HepG2 (cell line): ENCODE data around the gene VPREB3. TPM values are rescaled to one million over a fixed set of nuclear protein-coding genes. Genes with fewer than 3 reads are reported as not detected.
A peak's percentile ranks its signal among the peaks of the same experiment; 100 is the strongest.

Experiments
- ATF3 ChIP-seq: sonication (generic); formaldehyde crosslinking; IDR thresholded peaks from 2 replicates; pipeline ENCODE4 v1.4.0; 2020; ENCODE audit warnings: missing genetic modification reagents
- CBX5 ChIP-seq: sonication (generic); formaldehyde crosslinking; IDR thresholded peaks from 2 replicates; pipeline ENCODE4 v1.4.0; 2020; ENCODE audit warnings: missing genetic modification reagents, borderline replicate concordance
- GLMP ChIP-seq: sonication (generic); formaldehyde crosslinking; IDR thresholded peaks from 2 replicates; pipeline ENCODE4 v1.9.0; 2021; ENCODE audit warnings: missing genetic modification reagents, mild to moderate bottlenecking, borderline replicate concordance
- HOXA3 ChIP-seq: sonication (generic); formaldehyde crosslinking; IDR thresholded peaks from 2 replicates; pipeline ENCODE4 v1.5.0; 2020; ENCODE audit warnings: missing genetic modification reagents
- KLF6 ChIP-seq: IDR thresholded peaks from 2 replicates; pipeline ENCODE4 v1.8.0; 2016; ENCODE audit warnings: missing biosample characterization, missing genetic modification reagents
- NR1H2 ChIP-seq: sonication (generic); formaldehyde crosslinking; IDR thresholded peaks from 2 replicates; pipeline ENCODE4 v1.8.1; 2022; ENCODE audit warnings: low read depth, missing genetic modification reagents, borderline replicate concordance
- PRDM10 ChIP-seq: sonication (generic); formaldehyde crosslinking; IDR thresholded peaks from 2 replicates; pipeline ENCODE4 v1.4.0; 2020; ENCODE audit warnings: low read depth, missing genetic modification reagents
- RCOR2 ChIP-seq: IDR thresholded peaks from 2 replicates; pipeline ENCODE4 v1.6.1; 2016; ENCODE audit warnings: missing biosample characterization, missing genetic modification reagents
- SIX4 ChIP-seq: sonication (generic); formaldehyde crosslinking; IDR thresholded peaks from 2 replicates; pipeline ENCODE4 v1.4.0; 2020; ENCODE audit warnings: missing genetic modification reagents
- TBP ChIP-seq: sonication (generic); formaldehyde crosslinking; IDR thresholded peaks from 2 replicates; pipeline ENCODE4 v1.5.0; 2020; ENCODE audit warnings: missing genetic modification reagents
- TEAD3 ChIP-seq: optimal IDR thresholded peaks from 2 replicates; pipeline ENCODE3; 2016; ENCODE audit warnings: borderline replicate concordance
- THAP9 ChIP-seq: sonication (generic); formaldehyde crosslinking; IDR thresholded peaks from 2 replicates; pipeline ENCODE4; 2020; ENCODE audit warnings: missing genetic modification reagents, mild to moderate bottlenecking, borderline replicate concordance
- ZNF383 ChIP-seq: sonication (generic); formaldehyde crosslinking; IDR thresholded peaks from 2 replicates; pipeline ENCODE4 v1.4.0; 2020; ENCODE audit warnings: missing genetic modification reagents, mild to moderate bottlenecking, borderline replicate concordance
- ZNF674 ChIP-seq: sonication (generic); formaldehyde crosslinking; IDR thresholded peaks from 2 replicates; pipeline ENCODE4 v1.5.0; 2020; ENCODE audit warnings: low read depth, mild to moderate bottlenecking, missing genetic modification reagents
- ZNF746 ChIP-seq: sonication (generic); formaldehyde crosslinking; IDR thresholded peaks from 2 replicates; pipeline ENCODE4 v1.8.0; 2022; ENCODE audit warnings: mild to moderate bottlenecking, missing genetic modification reagents
- ZNF841 ChIP-seq: sonication (generic); formaldehyde crosslinking; IDR thresholded peaks from 2 replicates; pipeline ENCODE4 v1.8.1; 2023; ENCODE audit warnings: missing genetic modification reagents, borderline replicate concordance
- ZSCAN30 ChIP-seq: sonication (generic); formaldehyde crosslinking; IDR thresholded peaks from 2 replicates; pipeline ENCODE4 v1.5.0; 2020; ENCODE audit warnings: mild to moderate bottlenecking, missing genetic modification reagents
- polyA plus RNA-seq, 8 experiments: library from polyadenylated mRNA; depleted of rRNA in 3 of 8; stranded (reverse) in 7 of 8; unstranded in 1 of 8; fragments of >200 nt; fragmentation: Illumina TruSeq in 4 of 8; extraction: Trizol in 4 of 8; gene quantifications; 2 replicates each; pipeline versions ENCODE4 v1.2.1 to v1.2.3, GENCODE V29; 2011 to 2016; ENCODE audit warnings: low read depth in 4 of 8, missing spikeins in 1 of 8, mixed read lengths in 1 of 8; ENCODE audit not compliant: insufficient read depth in 1 of 8
- total RNA-seq, 5 experiments: library from RNA; depleted of rRNA; stranded (reverse); fragments of >200 nt; fragmentation: Illumina TruSeq; extraction: Trizol; gene quantifications; 2 replicates each; pipeline ENCODE4 v1.2.3, GENCODE V29; 2016; ENCODE audit warnings: low read depth in 1 of 5
- TF ChIP-seq, protein P1 (sequence below), 2 experiments: sonication (generic) in 1 of 2; formaldehyde crosslinking in 1 of 2; IDR thresholded peaks; 2 replicates each; pipeline versions ENCODE4 v1.4.0 to v1.6.1; 2018 to 2020; ENCODE audit warnings: missing genetic modification reagents in 2 of 2, borderline replicate concordance in 1 of 2, low read depth in 1 of 2, mild to moderate bottlenecking in 1 of 2, missing biosample characterization in 1 of 2

The VPREB3 gene
- total and polyA plus RNA-seq, 2 of the 13 experiments (the other 11 are each of a cell fraction or from before 2014, with no cell fraction given) = 0.22 TPM; not detected in 1

- TF ChIP-seq THAP9 = no peak
- no peak; the same call in 1 of the 2 replicates for TF ChIP-seq CBX5
- TF ChIP-seq ATF3 = no peak
- TF ChIP-seq RCOR2 = no peak
- no peak for TF ChIP-seq ZNF841 (CRISPR knock-in tag)
- TF ChIP-seq SIX4 (CRISPR knock-in tag) = no peak
- no peak for TF ChIP-seq HOXA3 (CRISPR knock-in tag)
- no peak for TF ChIP-seq TEAD3 (CRISPR knock-in tag)
- no peak for TF ChIP-seq ZSCAN30
- no peak for TF ChIP-seq KLF6
- TF ChIP-seq, protein P1, sequence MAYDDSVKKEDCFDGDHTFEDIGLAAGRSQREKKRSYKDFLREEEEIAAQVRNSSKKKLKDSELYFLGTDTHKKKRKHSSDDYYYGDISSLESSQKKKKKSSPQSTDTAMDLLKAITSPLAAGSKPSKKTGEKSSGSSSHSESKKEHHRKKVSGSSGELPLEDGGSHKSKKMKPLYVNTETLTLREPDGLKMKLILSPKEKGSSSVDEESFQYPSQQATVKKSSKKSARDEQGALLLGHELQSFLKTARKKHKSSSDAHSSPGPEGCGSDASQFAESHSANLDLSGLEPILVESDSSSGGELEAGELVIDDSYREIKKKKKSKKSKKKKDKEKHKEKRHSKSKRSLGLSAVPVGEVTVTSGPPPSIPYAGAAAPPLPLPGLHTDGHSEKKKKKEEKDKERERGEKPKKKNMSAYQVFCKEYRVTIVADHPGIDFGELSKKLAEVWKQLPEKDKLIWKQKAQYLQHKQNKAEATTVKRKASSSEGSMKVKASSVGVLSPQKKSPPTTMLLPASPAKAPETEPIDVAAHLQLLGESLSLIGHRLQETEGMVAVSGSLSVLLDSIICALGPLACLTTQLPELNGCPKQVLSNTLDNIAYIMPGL (CRISPR knock-in tag; IDR thresholded peaks at IDR 0.05; ENCODE audit: borderline replicate concordance in 1 of 2, low read depth in 1 of 2) = no peak; a peak in 2 of 4 replicates
- no peak for TF ChIP-seq NR1H2
- TF ChIP-seq ZNF383 (CRISPR knock-in tag) = no peak
- TF ChIP-seq TBP (CRISPR knock-in tag) = no peak
- no peak for TF ChIP-seq ZNF674 (CRISPR knock-in tag)
- no peak for TF ChIP-seq ZNF746 (CRISPR knock-in tag)
- no peak for TF ChIP-seq GLMP
- peak; percentile 17; the same call in 1 of the 2 replicates for TF ChIP-seq PRDM10 (CRISPR knock-in tag)
Observed at GRCh38 chr22:23783265-23784150, 29.3 kb upstream of the VPREB3 start (continued).
